Ovary (tissue), 3 donors: ENCODE data around the gene CD79B.

Experiments used
- CTCF ChIP-seq, 3 donors: fragments of 450-650 bp in 2 of 3; fragments of 200-600 bp in 1 of 3; IDR thresholded peaks; one replicate each; pipeline versions ENCODE4 v1.5.1 to v1.8.0; 2016 to 2022; ENCODE audit warnings: antibody characterized with exemption in 3 of 3, mild to moderate bottlenecking in 1 of 3
- EP300 ChIP-seq: sonication (generic); formaldehyde crosslinking; IDR thresholded peaks from one replicate; pipeline ENCODE4 v1.6.1; 2017; ENCODE audit warnings: antibody characterized with exemption
- POLR2A ChIP-seq: fragments of 450-650 bp; IDR thresholded peaks from one replicate; pipeline ENCODE4 v1.6.1; 2017; ENCODE audit warnings: antibody characterized with exemption, mild to moderate bottlenecking, moderate library complexity
- donor health status: DM: no; HTN: no; CAD: no.

GRCh38 chr17:63932721-63933120 lies 590 bp upstream of the CD79B start:
- TF ChIP-seq CTCF (IDR thresholded peaks at IDR 0.05) (no peak), POLR2A (no peak), EP300 (no peak)
